NK-92 treated with Interleukin-12 subunit alpha and Interleukin-12 subunit beta, amount 100 ng/mL, for 24 hours (cell line): Measurements from ENCODE around the gene TBX5.

ENCODE experiments used
- DNase-seq: peaks from one replicate; lab custom pipeline; 2025; lab: John Stamatoyannopoulos, UW

The TBX5 gene

DNA sequence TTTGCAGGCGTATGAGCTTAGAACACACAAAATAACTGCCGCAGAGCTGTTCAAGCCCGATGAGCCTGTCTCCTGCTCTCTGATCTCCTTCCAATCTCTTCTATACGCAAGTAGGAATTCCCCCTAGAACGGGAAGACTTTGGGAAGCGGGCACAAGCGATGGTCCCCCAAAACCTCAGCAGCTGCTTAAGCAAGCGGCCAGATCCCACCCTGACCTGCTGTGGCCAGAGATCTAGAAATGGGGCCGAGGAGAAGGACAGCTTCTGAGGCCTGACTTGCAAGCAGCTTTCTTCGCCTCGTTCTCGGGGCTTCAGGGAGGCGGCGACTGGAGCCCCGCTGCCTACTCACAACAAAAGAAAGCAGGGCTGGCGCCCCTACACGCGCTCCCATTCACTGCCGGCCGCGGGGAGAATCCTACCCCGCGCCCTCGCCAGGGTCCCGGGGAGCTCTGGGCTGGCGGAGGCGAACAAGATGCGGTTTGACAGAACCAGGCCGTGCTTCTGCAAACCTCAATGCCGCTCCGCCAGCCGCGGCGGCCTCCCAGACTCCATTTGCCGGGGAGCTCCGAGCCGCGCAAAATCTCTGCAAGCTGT lies 922 bp downstream of the TBX5 start:
- no peak for DNase-seq

DNA sequence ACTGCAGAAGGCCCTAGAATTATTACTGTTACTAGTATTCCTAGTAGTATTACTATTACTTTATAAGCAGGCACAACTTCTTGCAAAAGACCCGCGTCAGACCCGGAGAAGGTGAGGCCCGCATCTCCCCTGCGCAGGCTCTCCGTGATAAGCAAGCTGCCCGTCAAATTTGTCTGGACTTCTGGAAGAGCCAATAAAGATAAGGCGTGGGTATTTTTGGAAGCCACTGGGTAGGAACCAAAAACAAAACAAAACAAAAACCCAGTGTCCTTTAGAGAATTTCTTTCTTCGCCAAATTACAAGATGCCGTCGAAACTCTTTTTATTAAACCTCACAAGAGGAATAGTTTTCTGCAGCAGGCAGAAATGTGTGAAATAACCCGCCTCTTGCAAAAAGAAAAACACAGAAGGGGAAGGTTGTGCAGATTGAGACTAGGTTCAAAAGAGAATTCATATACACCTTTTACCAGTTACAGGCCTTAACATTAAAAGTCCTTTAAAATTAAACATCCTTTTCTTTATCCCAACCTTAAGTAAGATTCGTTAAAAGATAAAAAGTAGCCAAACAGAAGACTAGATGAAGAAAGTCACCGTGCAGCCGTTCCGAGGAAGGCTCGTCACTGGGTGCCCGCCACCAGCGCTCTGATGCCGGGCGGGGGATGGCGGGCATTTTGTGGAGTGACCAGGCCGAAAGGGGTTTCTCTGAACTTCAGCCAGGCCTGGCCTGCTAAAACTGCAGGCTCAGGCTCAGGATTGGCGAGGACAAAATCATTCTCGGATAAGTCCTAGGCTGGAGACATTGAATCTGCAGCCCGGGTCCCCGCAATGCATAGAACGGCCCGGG lies 1.6 kb downstream of the TBX5 start:
- no peak for DNase-seq

DNA sequence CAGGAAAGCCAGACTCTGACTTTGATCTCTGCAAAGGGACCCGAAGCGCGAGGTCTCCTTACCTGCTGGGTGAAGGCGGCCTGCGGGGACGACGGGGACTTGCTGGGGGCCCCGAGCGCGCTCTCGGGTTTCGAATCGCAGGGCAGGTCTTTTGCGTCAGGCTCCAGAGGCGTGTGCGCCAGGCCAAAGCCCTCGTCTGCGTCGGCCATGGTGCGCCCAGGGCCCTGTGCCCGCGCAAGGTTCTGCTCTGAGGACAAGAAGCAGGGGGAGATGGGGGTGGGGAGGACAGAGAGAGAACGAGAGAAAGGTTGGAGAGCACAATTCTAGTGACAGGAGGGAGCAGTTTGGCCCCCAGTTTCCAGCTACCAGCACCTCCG lies 2.3 kb downstream of the TBX5 start:
- no peak for DNase-seq

DNA sequence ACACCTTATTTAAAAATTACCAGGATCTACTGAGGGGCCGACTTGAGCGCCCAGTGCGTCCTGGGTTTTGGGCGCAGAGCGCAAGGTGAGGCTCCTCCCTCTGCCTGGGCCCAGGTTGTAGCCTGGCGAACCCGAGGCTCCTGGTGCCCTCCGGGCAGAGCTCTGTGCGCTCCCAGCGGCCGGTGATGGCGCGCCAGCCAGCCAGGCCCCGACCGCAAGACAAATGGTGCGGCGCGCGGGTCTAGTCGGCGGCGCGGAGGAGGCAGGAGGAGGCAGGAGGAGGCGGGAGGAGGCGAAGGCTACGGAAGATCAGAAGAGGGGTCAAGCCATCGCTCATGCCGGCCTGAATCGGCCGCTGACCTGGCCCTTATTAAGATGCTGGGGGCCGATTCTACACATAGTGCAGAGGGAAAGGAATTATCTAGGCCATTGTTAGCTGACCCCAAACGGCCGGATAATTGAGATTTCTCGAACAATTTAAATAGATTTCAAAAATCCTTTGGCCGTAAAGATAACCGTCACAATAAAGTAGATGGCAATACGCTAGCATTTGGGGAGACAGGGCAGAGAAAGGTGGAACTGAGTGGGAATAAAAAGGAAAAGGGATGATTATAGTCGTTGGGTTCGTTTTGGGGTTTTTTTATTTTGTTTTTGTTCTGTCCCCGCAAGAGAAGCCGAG lies 2.8 kb downstream of the TBX5 start:
- no peak for DNase-seq

DNA sequence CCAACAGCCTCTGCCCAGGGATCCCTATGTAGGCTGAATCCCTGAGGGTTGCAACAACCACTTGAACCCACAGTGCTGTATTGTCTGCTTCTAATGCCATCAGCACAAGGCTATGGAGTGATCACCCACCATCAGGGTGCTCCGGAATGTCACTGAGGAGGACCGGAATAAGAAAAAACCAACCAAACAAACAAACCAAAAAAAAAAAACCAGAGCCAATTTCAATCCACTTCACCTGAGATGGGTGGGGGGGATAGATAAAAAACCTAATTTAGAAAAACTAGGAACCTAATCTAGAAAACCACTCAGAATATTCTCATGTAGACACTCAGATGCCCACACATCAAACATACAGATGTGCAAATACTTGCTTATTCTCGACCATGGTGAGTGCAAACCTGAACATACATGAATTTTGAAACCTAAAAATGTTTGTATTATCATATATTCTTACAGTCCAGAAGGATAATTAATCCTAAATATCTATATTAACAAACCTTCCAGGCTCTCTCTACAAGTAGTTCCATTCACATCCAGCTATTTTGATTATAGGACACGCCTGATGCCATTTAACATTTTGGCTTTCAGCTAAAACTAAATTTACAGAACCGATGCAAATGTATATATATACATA lies 3.7 kb downstream of the TBX5 start:
- no peak for DNase-seq

DNA sequence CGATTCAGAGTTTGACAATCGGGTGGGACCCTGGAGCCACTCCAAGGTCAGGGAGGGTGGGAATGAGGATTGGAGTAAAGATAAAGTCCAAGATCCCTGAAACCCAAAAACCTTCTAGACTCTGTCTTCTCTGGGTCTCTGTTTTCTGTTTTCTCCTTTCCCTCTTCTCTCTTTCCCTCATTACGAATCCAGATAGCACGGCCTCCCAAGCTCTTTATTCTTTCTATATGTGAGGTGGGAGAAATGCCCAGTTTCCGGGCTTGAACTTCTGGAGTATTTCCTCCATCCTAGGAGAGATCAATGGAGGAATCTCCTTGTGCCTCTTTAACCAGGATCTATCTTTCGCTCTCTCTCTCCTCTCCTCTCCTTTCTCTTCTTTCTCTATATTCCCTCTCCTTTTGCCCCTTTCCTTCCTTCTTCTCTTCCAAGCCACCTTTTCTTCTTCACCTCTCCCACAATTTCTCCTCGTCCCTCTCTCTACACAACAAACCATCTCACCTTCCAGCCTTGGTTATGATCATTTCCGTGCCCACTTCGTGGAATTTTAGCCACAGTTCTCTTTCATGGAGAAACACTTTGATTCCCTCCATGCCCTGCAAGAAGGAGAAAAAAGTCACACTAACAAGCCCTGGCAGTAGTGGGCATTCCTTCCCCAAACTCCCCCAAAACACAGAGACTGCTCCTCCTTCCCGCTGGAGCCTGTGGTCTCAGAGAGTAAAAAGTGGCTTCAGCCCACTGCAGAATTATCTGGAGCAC lies 4.4 kb downstream of the TBX5 start:
- DNase-seq: no peak

DNA sequence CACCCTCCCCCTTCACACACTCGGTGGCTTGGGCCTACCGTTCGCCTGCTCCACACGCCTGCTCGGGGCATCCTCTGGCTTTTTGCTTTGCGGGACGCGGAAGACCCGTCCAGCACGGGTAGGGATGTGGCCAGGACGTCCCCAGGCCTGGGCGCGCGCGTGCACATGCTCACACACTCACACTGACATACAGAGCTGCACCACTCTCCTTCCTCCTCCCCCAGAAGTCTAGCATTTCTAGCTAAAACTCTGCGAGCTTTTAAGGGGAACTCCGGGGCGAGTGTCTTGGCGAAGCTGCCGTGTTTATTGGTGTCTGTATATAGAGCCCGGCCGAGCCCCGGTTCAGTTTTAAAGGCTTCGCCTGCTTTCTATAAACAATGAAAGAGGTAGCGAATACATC lies 5.0 kb downstream of the TBX5 start:
- DNase-seq: no peak

DNA sequence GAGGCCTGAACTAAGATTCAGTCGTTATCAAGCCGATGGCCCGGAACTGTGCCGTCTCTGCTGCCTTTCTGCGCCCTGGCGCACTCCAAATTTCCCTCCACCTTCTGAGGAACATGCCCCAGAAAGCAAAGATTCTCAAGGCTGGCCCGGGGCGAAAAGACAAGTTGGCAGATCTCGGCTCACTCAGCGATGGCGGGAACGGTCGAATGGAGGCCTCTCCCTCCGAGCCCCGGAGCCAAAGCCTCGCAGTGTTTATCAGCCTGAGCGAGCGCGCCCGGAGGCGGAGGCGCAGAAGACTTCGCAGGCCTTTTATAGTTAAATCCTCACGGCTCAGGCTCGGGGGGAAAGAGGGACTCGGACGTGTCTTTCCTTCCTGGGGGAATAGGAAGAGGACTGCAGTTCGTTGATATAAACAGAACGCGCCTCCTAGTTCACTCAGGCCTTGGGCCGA lies 5.6 kb downstream of the TBX5 start:
- no peak for DNase-seq

DNA sequence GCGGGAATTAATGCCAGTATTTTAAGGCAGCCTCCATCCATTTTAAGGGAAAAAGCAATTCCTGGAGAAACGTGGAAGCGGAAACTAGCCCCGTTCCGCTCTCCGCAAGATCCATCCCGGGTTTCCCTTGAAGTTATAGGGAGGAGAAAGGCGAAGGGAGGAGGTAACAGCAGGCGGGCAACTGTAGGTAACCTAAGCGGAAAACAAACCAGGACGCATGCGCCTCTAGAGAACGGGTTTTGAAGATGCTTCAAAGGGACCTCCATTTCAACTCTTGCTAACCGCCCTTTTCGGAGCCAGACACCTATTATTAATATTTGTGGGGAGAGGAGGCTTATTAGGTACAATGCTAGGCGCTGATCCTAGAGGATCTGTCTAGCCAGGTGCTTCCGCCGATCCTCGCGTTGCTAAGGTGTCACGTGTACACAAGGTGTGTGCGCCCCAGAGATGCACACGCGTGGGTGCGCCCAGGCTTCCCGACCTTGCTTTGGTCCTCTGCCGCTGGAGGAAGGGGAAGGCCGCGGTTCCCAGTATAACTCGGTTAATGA lies 6.2 kb downstream of the TBX5 start:
- DNase-seq: no peak

DNA sequence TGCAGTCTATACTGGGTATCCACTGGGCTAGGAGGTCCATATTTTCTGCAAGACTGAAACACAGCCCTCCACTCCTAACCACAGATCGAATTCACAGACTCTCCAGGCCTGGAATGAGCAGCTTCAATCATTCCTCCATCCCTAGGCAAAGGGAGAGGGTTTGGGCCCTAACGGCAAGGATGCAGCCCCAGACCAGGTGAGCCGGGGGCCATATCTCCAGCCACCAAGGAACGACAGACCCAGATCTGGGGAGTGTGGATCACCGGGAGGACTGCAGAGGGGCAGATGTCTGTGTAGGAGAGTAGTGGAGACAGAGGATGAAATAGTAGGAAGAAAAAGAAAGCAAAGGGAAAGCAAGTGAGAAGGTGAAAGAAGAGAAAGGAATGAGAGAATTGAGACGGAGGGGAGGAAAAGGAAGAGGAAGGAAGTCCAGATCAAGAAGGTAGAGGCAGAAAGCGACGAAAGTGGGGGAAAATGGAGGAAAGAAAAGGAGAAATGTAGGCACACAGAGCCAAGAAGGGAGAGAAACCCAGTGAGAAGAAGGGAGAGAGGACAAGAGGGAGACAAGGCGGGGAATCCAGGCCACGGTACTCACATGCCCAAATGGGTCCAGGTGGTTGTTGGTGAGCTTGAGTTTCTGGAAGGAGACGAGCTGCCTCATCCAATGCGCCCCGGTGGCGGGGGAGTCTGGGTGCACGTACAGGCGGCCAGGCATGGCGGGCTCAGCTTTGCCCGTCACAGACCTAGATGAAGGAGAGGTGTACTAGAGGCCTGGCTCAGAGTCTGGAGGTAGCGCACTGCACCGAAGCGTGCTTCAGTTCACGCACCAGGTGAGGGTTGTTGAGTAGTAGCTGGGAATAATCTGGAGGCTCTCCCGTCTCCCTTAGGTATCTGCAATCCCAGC lies 7.7 kb downstream of the TBX5 start:
- no peak for DNase-seq

DNA sequence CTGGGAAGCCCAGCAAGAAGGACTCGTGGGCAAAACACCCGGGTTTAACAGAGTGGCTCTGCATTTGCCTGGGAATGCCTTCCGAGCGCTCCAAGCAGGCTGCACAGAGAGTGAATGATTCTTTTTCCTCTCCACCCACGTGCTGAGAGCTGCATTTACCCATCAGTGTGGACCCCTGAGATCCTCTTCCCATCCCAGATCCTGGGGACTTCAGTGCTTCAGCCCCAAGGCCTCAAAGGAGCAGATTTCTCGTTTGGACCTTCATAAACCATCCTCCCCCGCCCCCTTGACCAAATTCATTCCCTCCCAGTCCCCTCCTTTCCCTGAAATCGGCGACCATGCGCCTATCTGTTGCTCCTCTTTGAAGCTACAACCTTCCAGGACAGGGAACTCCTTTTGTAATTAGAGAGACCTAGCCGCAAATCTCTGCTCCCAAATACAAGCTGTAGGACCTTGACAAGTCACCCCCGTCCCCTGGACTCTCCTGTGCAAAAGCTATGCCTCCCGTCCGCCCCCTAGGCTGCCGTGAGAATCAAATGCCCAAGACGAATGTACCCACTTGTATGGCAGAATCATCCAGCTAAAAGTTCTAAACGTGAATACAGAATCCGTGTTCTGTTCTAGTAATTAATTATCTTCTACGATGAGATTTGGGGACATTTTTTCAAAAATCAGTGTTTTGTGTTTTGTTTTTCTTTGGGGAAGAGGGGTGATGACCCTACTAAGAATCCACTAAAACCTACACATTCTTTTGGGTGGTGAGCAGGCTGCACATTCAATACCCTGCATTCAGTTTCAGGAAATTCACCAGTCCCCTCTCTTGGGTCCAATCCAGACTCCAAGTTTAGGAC lies 8.8 kb downstream of the TBX5 start:
- no peak for DNase-seq

DNA sequence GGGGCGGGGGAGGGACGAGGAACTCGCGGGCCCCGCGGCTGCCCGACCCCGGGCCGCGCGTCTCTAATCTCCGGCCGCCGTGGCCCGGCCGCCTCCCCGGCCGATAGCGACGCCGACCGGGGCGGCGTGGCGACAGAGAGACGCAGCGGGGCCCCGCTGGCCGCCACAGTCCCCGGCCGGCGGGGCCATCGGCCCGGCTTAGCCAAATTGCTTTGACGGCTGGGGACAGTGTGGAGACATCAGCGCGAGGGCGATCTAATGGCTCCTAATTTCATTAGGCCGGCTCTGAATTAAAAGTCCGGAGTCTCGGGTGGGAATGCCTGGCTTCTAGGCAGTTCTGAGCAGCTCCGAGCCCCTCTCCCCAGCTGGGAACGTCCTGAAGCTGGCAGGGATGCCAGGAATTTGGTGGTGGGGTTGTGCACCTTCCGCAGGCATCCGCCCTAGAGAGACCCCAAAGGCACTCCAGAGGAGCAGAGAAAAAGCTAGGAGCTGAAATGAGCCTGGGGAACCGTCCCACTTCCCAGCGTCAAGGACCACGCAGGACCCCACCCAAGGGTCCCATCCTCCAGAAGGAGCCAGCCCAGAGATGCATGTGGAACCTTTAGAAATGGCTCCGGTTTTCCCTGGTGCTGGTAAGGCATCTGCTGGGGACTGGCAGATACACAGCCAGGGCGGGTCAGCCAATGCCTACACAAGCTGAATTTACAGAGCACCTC lies 9.6 kb downstream of the TBX5 start:
- DNase-seq: no peak

DNA sequence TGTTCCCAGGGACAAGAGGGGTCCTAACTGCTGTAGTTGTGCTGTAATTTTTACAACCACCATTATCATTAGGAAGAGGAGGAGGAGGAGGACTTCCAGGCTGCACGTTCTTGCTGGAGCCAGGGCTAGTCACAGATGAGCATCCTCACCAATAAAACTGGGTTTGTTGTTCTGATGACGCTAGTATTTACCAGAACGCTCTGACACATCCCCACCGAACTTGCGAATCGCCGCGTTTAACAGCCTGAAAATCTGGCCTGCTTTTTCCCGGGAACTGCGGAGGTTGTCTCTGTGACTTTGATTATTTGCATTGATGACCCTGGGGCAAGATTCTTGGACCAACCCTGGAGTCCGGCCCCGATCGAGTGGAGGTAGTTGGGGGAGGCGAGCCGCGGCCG lies 10.2 kb downstream of the TBX5 start:
- DNase-seq: no peak

DNA sequence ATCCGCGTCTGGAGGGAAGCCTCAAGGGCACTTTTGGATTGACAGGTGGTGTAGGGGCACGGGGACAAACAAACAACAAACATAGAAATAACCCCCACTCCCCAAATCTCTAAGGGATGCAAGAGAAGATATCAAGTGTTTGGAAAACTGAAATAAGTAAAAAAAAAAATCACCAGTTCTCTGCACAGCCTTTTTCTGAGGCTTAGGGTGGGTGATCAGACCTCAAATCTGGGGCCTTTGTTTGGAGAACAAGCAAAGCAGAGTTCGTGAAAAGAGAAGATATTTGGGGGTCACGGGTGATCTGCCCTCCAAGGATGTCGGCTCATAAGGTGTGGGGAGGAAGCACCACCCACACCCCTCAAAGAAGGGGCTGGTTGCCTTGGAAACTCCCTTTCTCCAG lies 10.7 kb downstream of the TBX5 start:
- DNase-seq: no peak

DNA sequence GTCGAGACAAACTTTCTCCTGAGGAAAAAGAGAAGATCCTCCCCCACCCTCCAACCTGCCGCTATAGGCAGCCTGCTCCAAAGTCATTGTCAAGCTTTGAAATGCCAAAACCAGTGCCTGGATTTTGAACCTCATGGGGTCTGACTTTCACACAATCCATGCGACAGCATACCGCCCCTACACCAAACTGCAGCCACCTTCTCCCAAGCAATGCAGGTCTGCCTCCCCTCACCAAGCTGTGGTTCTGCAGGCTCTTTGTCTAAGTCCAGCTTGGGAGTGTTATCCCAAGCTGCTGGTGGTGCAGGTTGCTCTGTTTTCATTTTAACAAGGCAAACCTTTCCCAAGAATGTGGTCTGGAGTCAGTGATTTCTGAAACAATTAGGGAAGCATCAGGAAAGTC lies 12.4 kb downstream of the TBX5 start:
- no peak for DNase-seq

DNA sequence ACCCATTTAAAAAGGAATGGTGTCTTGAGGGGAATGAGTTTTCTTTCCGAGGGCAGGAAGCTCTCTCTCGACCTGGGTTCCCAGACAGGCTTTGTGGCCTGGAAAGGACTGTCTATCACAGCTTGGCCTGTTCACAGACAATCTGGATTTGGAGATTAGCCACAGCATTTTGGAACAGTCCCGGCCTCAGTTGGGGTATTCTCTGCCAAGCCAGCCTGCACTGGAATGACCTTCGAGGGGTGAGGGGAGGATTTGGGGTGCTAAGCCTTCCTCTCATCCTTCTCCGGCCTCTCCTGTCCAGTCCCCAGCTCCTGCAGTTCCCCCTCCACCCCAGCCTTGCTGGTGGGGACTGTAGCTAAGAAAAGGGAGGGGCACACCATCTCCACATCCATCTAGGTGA lies 13.0 kb downstream of the TBX5 start:
- DNase-seq: no peak

DNA sequence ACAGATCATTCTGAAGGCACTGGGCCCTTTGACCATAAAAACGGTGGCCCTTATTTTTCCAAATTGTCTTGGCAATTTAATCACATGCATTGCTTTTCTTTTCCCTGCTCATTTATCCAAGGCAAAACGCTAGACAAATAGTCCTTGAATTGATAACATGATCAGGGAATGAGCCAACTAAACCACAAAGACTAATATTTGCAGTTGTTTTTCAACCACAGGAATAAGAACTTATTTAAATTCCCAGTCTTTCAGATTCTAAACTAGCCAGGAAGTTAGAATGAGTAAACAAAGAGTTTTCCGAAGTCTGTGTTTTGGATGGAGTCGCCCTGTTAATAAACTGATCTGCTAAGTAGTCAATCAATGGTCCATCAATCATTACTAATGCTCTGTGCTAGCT lies 14.9 kb downstream of the TBX5 start:
- DNase-seq: no peak

DNA sequence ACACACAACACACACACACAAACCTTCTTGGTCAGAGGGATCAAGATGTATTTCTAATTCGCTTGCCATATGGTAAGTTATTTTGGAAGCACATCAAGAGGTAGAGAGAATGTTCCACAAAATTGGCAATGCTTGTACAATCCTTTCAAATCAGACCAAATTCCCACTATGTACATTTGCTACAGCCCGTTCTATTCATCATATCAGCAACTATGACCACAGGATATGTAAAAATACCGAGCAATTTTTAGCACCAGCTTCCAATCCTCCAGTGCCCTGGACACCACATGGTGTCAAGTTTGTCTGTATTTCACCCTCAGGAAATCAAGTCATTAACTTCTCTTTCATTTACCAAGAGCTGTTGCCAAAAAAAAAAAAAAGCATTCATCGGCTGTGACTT lies 21.2 kb downstream of the TBX5 start:
- no peak for DNase-seq

DNA sequence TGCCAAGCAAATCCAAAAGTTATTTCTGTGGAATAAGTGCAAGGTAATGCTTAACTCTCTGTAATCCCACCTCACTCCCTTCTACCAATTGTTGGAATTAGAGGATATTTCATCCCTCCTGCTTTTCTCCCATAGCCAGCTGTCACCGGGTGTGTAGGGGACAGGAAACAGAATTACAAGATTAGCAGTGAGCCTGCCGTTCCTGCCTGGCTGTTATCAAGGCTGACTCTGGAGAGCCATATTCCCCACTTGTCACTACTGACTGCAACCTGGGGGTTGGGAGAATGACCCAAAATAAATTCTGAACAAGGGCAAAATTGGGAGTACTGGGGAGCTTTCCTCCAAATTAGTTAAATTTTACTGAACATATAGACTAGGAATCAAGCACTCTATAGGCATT lies 24.8 kb downstream of the TBX5 start:
- no peak for DNase-seq
